ENCODE measurements around the gene PVR. TPM values are rescaled to one million over a fixed set of nuclear protein-coding genes. Genes with fewer than 3 reads are reported as not detected.
A peak's percentile ranks its signal among the peaks of the same experiment; 100 is the strongest.
"Not testable (repeated sequence)": the region's sequence is repeated elsewhere in the genome, so short reads cannot be mapped to it uniquely, and the experiment has no call there.

The PVR gene
- total RNA-seq, 1 experiment from 2014 or later: 15.0 TPM

DNA sequence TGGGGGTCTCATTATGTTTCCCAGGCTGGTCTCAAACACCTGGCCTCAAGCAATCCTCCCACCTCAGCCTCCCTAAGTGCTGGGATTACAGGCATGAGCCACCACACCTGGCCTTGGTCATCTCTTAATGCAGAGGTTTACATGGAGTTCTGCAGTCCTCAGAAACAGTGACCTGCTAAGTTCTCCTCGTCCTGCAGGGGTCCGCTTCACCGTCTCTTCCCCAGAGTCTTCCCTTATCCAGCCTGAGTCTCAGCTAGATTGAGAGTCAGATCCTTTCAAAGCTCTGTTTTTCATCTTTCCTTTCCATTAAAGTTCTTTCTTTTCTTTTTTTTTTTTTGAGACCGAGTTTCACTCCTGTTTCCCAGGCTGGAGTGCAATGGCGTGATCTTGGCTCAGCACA lies 33.2 kb upstream of the PVR start:
- peak; percentile 41 for DNase-seq (ENCODE audit: low spot score)
- Mint-ChIP-seq H3K9me3 (peaks cover 10% of the 10 kb centered on the region; the same call in 1 of the 2 replicates), H3K4me1 (peaks cover 23% of the 10 kb centered on the region)
- ATAC-seq: peak; percentile 87
- H3K27ac Mint-ChIP-seq; H3K4me3 Mint-ChIP-seq; H3K36me3 Mint-ChIP-seq; H3K27me3 Mint-ChIP-seq (ENCODE audit: low read depth); POLR2A ChIA-PET: not testable (repeated sequence)
- TF ChIP-seq CTCF (IDR thresholded peaks at IDR 0.05): peak; percentile 30; the same call in 1 of the 2 replicates
- CTCF ChIA-PET: interaction anchor here (0.6 to 4.3 kb wide), 33 partner anchors 8 to 200 kb away, joined by 3 to 40 read pairs (median 5); partner anchors contain the start of gene PVR

DNA sequence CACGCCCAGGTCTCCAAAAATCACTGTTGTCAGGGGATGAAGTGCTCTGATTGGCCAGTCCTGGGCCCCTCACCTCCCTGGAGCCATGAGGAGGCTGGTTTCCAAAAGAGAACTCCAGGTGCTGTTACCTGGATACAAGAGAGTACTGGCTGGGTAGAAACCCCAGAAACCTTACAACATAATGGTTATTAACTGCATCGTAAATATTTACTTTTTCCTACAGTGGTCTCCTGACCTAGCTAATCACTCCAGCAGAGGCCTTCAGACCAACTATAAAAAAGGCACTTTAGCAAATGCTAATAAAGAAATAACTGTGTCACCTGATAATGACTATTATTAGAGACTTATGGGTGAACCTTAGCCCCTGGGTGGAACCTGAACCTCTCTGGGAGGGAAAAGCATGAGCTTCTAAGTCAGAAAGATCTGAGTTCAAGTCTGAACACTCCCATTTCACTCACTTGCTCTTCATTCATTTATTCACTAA lies 31.9 kb upstream of the PVR start:
- Mint-ChIP-seq H3K36me3 (no peaks in the 10 kb centered on the region), H3K9me3 (no peaks in the 10 kb centered on the region), H3K4me1 (peaks cover 26% of the 10 kb centered on the region), H3K27me3 (ENCODE audit: low read depth) (no peaks in the 10 kb centered on the region), H3K27ac (no peak overlapping the region), H3K4me3 (no peak overlapping the region)
- no peak for DNase-seq (ENCODE audit: low spot score)
- POLR2A ChIA-PET: no interaction called here
- TF ChIP-seq CTCF (IDR thresholded peaks at IDR 0.05) (no peak), RELA (CRISPR knock-in tag; IDR thresholded peaks at IDR 0.05; ENCODE audit: borderline replicate concordance) (no peak), NFATC4 (CRISPR knock-in tag; IDR thresholded peaks at IDR 0.05) (no peak), ATF1 (CRISPR knock-in tag; IDR thresholded peaks at IDR 0.05) (no peak), SOX15 (CRISPR knock-in tag; IDR thresholded peaks at IDR 0.05) (no peak), ESRRA (CRISPR knock-in tag; IDR thresholded peaks at IDR 0.05; ENCODE audit: borderline replicate concordance) (no peak), E2F1 (CRISPR knock-in tag; IDR thresholded peaks at IDR 0.05) (no peak), ZNF396 (CRISPR knock-in tag; IDR thresholded peaks at IDR 0.05; ENCODE audit: borderline replicate concordance) (no peak), GABPB1 (CRISPR knock-in tag; IDR thresholded peaks at IDR 0.05) (no peak), ZNF416 (CRISPR knock-in tag; IDR thresholded peaks at IDR 0.05) (no peak), TCF7 (CRISPR knock-in tag; IDR thresholded peaks at IDR 0.05; ENCODE audit: low read depth) (no peak), ZNF138 (CRISPR knock-in tag; conservative IDR thresholded peaks at IDR 0.05) (no peak)
- TF ChIP-seq, protein P1, sequence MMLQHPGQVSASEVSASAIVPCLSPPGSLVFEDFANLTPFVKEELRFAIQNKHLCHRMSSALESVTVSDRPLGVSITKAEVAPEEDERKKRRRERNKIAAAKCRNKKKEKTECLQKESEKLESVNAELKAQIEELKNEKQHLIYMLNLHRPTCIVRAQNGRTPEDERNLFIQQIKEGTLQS (CRISPR knock-in tag; conservative IDR thresholded peaks at IDR 0.05): no peak
- TF ChIP-seq, protein P2, sequence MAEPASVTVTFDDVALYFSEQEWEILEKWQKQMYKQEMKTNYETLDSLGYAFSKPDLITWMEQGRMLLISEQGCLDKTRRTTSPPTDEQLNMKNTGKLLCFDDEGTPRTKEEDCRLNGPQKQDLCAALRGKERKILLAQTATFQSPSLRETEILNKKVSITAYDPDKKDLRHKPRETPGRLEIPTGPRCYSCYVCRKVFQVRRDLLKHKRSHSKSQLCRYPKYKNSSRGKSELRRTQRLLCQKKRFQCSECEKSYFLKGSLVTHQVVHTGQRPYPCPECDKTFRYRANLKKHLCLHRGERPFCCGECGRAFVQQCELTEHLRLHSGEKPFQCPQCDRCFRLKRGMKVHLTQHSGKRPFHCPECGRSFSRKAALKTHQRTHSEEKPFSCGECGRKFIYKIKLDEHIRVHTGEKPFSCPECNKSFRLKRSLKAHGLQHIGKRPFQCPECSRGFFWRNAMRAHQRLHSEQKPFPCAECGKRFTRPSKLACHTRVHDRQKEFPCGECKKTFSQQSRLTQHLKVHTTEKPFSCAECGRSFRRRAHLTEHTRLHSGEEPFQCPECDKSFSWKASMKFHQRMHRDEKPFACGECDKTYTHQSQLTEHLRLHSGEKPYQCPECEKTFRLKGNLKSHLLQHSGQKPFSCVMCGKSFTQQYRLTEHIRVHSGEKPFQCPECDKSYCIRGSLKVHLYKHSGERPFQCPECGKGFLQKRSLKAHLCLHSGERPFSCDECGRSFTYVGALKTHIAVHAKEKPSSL (CRISPR knock-in tag; conservative IDR thresholded peaks at IDR 0.05): no peak
- TF ChIP-seq, protein P3, sequence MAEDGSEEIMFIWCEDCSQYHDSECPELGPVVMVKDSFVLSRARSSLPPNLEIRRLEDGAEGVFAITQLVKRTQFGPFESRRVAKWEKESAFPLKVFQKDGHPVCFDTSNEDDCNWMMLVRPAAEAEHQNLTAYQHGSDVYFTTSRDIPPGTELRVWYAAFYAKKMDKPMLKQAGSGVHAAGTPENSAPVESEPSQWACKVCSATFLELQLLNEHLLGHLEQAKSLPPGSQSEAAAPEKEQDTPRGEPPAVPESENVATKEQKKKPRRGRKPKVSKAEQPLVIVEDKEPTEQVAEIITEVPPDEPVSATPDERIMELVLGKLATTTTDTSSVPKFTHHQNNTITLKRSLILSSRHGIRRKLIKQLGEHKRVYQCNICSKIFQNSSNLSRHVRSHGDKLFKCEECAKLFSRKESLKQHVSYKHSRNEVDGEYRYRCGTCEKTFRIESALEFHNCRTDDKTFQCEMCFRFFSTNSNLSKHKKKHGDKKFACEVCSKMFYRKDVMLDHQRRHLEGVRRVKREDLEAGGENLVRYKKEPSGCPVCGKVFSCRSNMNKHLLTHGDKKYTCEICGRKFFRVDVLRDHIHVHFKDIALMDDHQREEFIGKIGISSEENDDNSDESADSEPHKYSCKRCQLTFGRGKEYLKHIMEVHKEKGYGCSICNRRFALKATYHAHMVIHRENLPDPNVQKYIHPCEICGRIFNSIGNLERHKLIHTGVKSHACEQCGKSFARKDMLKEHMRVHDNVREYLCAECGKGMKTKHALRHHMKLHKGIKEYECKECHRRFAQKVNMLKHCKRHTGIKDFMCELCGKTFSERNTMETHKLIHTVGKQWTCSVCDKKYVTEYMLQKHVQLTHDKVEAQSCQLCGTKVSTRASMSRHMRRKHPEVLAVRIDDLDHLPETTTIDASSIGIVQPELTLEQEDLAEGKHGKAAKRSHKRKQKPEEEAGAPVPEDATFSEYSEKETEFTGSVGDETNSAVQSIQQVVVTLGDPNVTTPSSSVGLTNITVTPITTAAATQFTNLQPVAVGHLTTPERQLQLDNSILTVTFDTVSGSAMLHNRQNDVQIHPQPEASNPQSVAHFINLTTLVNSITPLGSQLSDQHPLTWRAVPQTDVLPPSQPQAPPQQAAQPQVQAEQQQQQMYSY (CRISPR knock-in tag; IDR thresholded peaks at IDR 0.05): no peak
- TF ChIP-seq, protein P4, sequence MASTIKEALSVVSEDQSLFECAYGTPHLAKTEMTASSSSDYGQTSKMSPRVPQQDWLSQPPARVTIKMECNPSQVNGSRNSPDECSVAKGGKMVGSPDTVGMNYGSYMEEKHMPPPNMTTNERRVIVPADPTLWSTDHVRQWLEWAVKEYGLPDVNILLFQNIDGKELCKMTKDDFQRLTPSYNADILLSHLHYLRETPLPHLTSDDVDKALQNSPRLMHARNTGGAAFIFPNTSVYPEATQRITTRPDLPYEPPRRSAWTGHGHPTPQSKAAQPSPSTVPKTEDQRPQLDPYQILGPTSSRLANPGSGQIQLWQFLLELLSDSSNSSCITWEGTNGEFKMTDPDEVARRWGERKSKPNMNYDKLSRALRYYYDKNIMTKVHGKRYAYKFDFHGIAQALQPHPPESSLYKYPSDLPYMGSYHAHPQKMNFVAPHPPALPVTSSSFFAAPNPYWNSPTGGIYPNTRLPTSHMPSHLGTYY (CRISPR knock-in tag; IDR thresholded peaks at IDR 0.05): no peak
- TF ChIP-seq, protein P5, sequence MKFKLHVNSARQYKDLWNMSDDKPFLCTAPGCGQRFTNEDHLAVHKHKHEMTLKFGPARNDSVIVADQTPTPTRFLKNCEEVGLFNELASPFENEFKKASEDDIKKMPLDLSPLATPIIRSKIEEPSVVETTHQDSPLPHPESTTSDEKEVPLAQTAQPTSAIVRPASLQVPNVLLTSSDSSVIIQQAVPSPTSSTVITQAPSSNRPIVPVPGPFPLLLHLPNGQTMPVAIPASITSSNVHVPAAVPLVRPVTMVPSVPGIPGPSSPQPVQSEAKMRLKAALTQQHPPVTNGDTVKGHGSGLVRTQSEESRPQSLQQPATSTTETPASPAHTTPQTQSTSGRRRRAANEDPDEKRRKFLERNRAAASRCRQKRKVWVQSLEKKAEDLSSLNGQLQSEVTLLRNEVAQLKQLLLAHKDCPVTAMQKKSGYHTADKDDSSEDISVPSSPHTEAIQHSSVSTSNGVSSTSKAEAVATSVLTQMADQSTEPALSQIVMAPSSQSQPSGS (CRISPR knock-in tag; IDR thresholded peaks at IDR 0.05; ENCODE audit: borderline replicate concordance, low read depth): no peak
- no peak for ATAC-seq
- CTCF ChIA-PET: interaction anchor here (1.6 to 4.3 kb wide), 7 partner anchors 14 to 159 kb away, joined by 4 to 40 read pairs (median 9); no protein-coding TSS in a partner anchor
